GM12891 (cell line): Measurements from ENCODE around the gene ZNF248.
"Not testable (repeated sequence)": the region's sequence is repeated elsewhere in the genome, so short reads cannot be mapped to it uniquely, and the experiment has no call there.

Experiments used
- DNase-seq: peaks from one replicate; pipeline ENCODE4 v3.0.0; 2011; ENCODE audit warnings: low spot score; ENCODE audit not compliant: insufficient read length
- FAIRE-seq: peaks from 2 replicates; lab custom pipeline; 2011; peaks lifted over from hg19 to GRCh38; lab: Jason Lieb, UNC
- PAX5 ChIP-seq: IDR thresholded peaks from 2 replicates; pipeline ENCODE4 v1.6.1; 2011; ENCODE audit warnings: low read length, moderate library complexity, mild to moderate bottlenecking; ENCODE audit not compliant: insufficient read depth, severe bottlenecking
- POLR2A ChIP-seq: IDR thresholded peaks from 2 replicates; pipeline ENCODE4 v1.6.1; 2011; ENCODE audit warnings: low read depth, low read length, control low read depth
- POLR2AphosphoS5 ChIP-seq: IDR thresholded peaks from 2 replicates; pipeline ENCODE4 v1.6.1; 2011; ENCODE audit warnings: low read depth, low read length, control low read depth
- POU2F2 ChIP-seq: IDR thresholded peaks from 2 replicates; pipeline ENCODE4 v1.6.1; 2011; ENCODE audit warnings: low read depth, mild to moderate bottlenecking, control low read depth, low read length, moderate library complexity
- SPI1 ChIP-seq: IDR thresholded peaks from 2 replicates; pipeline ENCODE4 v1.6.1; 2011; ENCODE audit warnings: low read depth, low read length, control low read depth
- TAF1 ChIP-seq: IDR thresholded peaks from 2 replicates; pipeline ENCODE4 v1.6.1; 2011; ENCODE audit warnings: low read depth, low read length, control low read depth

ZNF248 gene

DNA sequence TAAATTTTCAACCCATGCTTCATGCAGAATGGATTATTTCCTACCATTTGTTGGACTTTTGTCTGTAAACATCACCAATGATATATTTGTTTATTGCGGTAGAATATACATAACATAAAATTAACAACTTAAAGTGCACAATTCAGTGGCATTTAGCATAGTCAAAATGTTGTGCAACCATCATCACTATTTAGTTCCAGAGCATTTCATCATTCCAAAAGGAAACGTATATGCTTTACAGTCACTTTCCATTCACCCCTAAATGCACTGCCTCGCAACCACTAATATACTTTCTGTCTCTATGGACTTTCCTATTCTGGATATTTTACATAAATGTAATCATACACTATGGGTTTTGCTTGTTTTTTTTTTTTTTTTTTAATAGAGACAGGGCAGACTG is 11.4 kb upstream of the ZNF248 start:
- no peak for FAIRE-seq
- TF ChIP-seq POLR2A = no peak
- no peak for TF ChIP-seq POU2F2
- no peak for TF ChIP-seq POLR2AphosphoS5
- TF ChIP-seq PAX5 = no peak
- no peak for TF ChIP-seq TAF1
- TF ChIP-seq SPI1 = no peak
- no peak for DNase-seq

DNA sequence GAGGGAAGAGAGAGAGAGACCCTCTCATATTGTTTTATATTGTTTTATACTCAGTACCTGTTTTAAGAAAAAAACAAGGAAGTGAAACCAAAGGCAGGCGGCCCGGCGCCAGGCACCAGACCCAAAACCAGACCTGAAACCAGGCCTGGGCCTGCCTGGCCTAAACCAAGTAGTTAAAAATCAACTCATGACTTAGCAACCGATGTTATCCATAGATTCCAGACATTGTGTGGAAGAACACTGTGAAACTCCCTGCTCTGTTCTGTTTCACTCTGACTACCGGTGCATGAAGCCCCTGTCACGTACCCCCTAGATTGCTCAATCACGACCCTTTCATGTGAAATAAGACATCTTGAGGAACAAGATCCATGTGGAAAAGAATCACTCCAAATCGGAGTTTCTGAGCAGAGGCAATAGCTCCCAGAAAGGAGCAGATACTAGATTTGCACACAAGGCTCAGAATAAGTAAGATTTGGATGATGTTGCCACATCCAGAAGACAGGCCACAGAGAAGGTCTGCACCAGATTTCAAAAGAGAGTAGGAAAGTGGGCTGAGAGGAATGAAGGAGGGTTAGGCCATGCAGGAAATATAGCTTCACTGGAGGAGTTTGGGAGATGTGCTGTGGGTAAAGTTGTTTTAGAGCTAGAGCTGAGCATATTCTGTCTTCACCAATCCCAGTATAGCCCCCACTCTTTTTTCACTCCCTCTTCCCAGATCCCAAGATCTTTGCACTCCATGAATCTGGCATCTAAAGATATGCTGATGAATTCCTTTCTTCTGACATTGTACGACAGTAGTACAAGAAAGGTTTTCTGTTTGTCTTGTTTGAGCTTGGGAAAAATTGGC is 8.8 kb upstream of the ZNF248 start:
- no peak for DNase-seq
- peak; percentile 90 for FAIRE-seq

DNA sequence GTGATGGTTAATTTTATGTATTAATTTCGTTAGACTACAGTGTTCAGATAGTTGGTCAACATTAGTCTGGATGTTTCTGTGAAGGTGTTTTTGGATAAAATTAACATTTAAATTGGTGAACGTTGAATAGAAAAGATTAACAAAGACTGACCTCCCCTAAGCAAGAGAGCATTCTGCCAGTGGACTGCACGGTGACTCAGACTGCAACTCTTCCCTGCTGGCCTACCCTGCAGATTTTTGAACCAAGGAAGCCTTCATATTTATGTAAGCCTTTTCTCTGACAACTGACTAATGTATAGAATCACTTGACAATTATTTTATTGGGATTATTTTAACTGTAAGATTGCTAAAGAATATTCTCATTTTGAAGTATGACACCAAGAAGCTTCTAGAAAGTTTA is 7.9 kb upstream of the ZNF248 start:
- FAIRE-seq (no peak), DNase-seq (no peak)
- TF ChIP-seq POU2F2 (no peak), POLR2AphosphoS5 (no peak), PAX5 (no peak), SPI1 (no peak), POLR2A (no peak), TAF1 (no peak)

More for the DNA sequence above, 8.8 kb upstream of the ZNF248 start:
- no peak for TF ChIP-seq POLR2A
- no peak for TF ChIP-seq POLR2AphosphoS5
- TF ChIP-seq SPI1 = peak; percentile 91
- TF ChIP-seq TAF1 = no peak

DNA sequence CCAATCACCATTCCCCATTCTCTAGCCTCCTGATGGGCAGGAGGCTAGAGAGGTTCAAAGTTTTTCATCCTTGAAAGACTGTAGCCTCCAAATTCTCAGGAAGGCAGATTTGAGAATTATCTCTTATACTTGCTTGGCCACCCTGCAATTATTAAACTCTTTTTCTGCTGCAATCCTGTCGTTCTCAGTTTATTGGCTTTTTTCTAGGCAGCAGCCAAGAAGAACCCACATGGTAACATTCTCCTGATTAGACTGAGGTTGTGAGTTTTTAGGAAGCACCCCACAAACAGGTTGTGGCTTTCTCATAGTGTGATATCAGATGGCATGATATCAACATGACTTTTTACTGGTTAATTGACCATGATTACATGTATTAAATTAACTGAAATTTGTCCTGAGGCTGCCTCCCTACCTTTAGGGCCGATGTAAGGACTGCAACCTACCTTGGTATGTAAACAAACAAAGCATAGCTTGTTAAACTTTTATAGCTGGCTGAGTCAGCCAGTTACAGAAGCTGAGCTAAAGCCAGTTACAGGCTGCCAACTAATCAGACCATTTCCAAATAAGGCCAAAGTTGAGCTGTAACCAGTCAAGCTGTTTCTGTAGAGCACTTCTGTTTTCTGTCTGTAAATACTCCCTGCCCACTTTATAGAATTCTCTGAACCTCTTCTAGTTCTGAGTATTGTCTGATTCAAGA is 3.2 kb upstream of the ZNF248 start:
- FAIRE-seq = peak; percentile 70

DNA sequence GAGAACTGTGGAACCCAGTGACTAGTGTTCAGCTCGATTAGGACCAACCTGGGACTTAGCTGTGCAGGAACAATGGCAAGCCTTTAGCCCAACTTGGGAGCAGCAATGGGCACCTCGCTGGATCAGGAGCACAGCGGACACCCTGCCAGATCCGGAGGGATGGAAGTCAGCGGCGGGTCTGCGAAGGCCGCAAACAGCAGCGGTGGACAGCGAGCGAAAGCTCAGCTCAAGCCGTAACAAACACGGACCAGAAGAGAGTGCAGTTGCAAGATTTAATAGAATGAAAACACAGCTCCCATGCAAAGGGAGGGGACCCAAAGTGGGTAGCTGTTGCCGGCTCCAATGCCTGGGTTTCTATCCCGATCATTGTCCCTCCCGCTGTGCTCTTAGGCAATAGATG is 1.9 kb upstream of the ZNF248 start:
- not testable (repeated sequence) for DNase-seq, FAIRE-seq

More for the DNA sequence above, 3.2 kb upstream of the ZNF248 start:
- TF ChIP-seq SPI1 (peak; percentile 89), TAF1 (no peak)
- no peak for DNase-seq

DNA sequence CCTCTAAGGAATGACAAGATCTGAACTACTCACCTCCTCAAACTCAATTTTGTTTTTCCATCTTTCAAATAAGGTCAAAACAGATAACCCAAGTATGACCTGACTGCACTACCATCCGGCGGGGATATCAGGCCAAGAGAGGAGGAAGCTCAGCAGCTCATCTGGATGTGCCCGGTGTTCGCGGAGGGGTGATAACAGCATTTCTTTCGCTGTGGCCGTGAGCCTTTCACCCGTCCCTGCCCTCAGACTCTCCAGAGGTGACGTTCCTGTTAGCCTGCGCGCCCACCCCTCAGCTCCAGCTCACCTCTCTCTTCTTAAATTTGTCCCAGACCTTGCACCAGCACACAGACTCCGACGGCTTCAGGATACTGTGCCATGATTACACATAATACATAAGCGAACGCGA is 526 bp downstream of the ZNF248 start:
- DNase-seq = no peak
- TF ChIP-seq POU2F2 (no peak), SPI1 (no peak), POLR2AphosphoS5 (no peak), POLR2A (no peak), PAX5 (no peak), TAF1 (no peak)
- FAIRE-seq = no peak

DNA sequence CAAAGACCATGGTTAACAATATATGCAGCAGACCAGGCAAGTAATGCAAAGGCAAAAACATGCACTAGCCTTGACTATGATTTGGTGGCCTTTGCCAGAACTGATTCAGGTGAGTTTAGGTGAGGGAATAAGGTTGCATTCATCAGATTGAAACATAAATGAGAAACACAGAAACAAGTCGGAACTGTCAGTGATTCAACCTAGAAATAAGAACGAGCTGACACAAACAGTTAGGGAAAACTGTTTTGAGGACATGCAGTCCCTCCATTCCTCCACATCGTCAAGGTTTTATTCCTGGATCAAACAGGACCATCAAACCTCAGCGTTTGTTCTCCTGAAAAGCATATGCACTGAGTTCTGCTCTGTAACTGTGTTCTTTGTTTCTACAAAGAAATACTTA is 1.8 kb downstream of the ZNF248 start:
- DNase-seq = no peak
- FAIRE-seq = no peak
- TF ChIP-seq TAF1 (no peak), SPI1 (no peak), PAX5 (no peak), POU2F2 (no peak), POLR2A (no peak), POLR2AphosphoS5 (no peak)

DNA sequence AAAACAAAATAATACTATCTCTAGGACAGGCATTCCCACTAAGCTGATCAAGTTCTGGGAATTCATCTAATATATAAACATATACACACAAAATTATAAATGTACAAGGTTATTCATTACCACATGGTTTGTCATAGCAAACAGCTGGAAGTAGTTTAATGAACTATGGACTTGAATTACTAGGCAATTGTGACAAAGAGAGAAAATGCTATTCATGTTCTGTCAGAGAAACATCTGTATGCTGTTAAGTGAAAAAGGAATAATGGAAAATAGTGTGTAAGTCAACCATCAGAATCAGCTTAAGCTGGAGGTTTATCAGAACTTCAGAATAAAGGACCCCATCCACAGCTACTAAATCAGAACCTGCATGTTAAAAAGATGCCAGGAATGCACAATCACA is 2.8 kb downstream of the ZNF248 start:
- FAIRE-seq (no peak), DNase-seq (no peak)
- TF ChIP-seq PAX5 = no peak
- no peak for TF ChIP-seq POLR2A
- TF ChIP-seq TAF1 = no peak

DNA sequence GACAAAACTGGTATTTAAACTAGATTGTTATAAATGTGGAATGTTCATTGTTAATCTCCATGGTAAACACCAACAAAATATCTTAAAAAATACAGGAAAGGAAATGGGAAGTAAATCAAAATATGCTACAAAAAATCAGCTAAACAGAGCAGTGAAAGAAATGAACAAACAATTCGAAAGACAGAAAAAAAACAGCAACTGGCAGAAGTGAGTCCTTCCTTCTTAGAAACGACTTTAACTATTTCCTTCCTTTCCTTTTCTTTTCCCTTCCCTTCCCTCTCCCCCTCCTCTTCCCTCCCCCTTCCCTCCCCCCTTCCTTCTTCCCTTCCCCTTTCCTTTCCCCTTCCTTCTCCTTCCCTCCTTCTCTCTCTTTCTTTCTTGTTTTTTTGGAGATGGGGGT is 12.8 kb downstream of the ZNF248 start:
- no peak for FAIRE-seq

DNA sequence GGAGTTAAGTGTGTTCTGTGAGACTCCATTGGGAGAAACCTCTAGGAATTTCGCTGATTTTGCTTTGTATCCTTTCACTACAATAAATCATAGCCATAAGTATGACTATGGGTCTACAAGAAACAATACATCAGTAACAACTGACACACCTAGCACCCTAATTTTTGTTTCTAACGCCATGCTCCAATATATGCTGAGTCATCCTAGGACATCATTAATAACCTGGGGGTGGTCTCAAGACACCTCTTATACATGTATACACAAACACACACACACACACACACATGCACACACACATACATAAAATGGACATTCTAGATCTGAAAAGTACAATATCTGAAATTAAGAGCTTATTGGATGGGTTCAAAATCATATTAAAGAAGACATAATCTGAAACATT is 18.2 kb downstream of the ZNF248 start:
- TF ChIP-seq TAF1 = no peak
- no peak for TF ChIP-seq POU2F2
- TF ChIP-seq SPI1 = no peak
- no peak for TF ChIP-seq PAX5
- no peak for TF ChIP-seq POLR2A
- FAIRE-seq (no peak), DNase-seq (no peak)

More for the DNA sequence above, 12.8 kb downstream of the ZNF248 start:
- no peak for TF ChIP-seq SPI1
- DNase-seq = no peak
